Immature natural killer cell (primary cell): Measurements from ENCODE around the gene ADGRG7. TPM values are rescaled to one million over a fixed set of nuclear protein-coding genes. Genes with fewer than 3 reads are reported as not detected.

Source experiments
- DNase-seq, 3 donors: peaks; one replicate each; pipeline ENCODE4 v3.0.0; 2022; ENCODE audit warnings: mixed read lengths in 1 of 3
- H3K27ac Mint-ChIP-seq, 6 donors: one replicate each; pipeline ENCODE4 v1.8.0; 2020; ENCODE audit warnings: mixed read lengths in 6 of 6, mild to moderate bottlenecking in 5 of 6, inconsistent platforms in 4 of 6, moderate library complexity in 3 of 6
- H3K27me3 Mint-ChIP-seq, 3 donors: one replicate each; pipeline ENCODE4 v1.8.0; 2020 to 2021; ENCODE audit warnings: low read depth in 3 of 3, mild to moderate bottlenecking in 3 of 3, mixed read lengths in 3 of 3, moderate library complexity in 3 of 3, inconsistent platforms in 1 of 3
- H3K36me3 Mint-ChIP-seq, 3 donors: one replicate each; pipeline ENCODE4 v1.8.0; 2020; ENCODE audit warnings: mixed read lengths in 3 of 3, inconsistent platforms in 2 of 3, mild to moderate bottlenecking in 2 of 3
- H3K4me1 Mint-ChIP-seq, 2 donors: one replicate each; pipeline ENCODE4 v1.8.0; 2020; ENCODE audit warnings: inconsistent platforms in 2 of 2, mild to moderate bottlenecking in 2 of 2, mixed read lengths in 2 of 2, moderate library complexity in 1 of 2
- H3K4me3 Mint-ChIP-seq, 5 donors: one replicate each; pipeline ENCODE4 v1.8.0; 2020; ENCODE audit warnings: mild to moderate bottlenecking in 5 of 5, mixed read lengths in 5 of 5, inconsistent platforms in 3 of 5, moderate library complexity in 3 of 5
- H3K9me3 Mint-ChIP-seq, 6 donors: one replicate each; pipeline ENCODE4 v1.8.0; 2020; ENCODE audit warnings: mild to moderate bottlenecking in 6 of 6, mixed read lengths in 6 of 6, inconsistent platforms in 4 of 6, moderate library complexity in 3 of 6
- polyA plus RNA-seq, 3 donors: library from polyadenylated mRNA; unstranded; fragments of 300-500 nt; fragmentation: Illumina TruSeq; gene quantifications; one replicate each; pipeline ENCODE4 v1.2.3, GENCODE V29; 2021

ADGRG7 gene
- polyA plus RNA-seq, 3 donors from 2014 or later = not detected

DNA sequence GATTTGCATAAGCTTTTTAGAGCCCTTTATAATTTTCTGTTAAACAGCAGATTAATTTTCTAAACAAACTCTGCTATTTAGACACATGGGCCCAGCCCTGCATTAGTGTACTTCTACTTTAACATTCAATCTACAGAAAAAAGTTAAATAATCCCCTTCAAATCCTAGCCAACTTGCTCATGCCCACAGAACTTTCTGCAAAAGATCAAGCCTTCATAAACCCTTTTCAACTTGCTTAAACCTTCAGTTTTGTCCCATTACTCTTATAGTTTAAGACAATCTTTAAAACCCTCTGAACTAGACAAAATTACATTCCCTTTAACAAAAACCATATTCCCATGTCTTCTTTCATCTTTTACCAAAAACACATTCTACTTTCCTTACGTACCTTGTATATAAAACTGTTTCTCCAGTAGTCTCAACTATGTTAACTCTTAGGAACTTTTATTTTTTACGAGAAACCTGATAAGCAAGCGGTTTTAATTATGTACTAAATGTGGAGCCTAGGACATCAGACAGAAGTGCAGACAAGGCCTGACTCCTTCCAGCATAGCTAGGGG, 25.2 kb upstream of the ADGRG7 start:
- no peak for DNase-seq
- no peak overlapping the region for H3K4me3 Mint-ChIP-seq
- H3K36me3 Mint-ChIP-seq = no peaks in the 10 kb centered on the region
- H3K27ac Mint-ChIP-seq = no peak overlapping the region
- H3K9me3 Mint-ChIP-seq = no peaks in the 10 kb centered on the region
- H3K27me3 Mint-ChIP-seq = peaks cover 0 to 3% (median 0%) of the 10 kb centered on the region in 3 donors
- no peaks in the 10 kb centered on the region for H3K4me1 Mint-ChIP-seq

DNA sequence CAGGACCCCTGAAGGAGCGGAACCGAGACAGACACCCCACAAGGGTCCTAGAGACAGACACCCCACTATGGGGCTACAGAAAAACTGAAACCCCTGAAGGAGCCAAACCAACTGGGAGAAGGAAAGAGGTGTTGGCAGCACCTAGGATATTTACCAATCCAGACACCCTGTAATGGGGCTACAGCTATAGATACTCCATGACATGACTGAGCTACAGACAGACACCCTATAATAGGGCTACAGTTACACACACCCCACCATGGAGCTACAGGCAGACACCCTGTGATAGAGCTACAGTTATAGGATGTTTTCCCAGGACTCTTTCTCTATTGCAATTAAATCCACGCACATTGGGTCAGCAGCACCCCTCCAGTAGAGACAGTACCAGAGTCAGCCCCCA, 22.6 kb upstream of the ADGRG7 start:
- Mint-ChIP-seq H3K4me1 (peaks cover 3 to 4% of the 10 kb centered on the region in 2 donors), H3K27ac (no peak overlapping the region), H3K27me3 (peaks cover 0 to 6% (median 0%) of the 10 kb centered on the region in 3 donors), H3K4me3 (no peak overlapping the region), H3K36me3 (no peaks in the 10 kb centered on the region), H3K9me3 (no peaks in the 10 kb centered on the region)
- DNase-seq = no peak

DNA sequence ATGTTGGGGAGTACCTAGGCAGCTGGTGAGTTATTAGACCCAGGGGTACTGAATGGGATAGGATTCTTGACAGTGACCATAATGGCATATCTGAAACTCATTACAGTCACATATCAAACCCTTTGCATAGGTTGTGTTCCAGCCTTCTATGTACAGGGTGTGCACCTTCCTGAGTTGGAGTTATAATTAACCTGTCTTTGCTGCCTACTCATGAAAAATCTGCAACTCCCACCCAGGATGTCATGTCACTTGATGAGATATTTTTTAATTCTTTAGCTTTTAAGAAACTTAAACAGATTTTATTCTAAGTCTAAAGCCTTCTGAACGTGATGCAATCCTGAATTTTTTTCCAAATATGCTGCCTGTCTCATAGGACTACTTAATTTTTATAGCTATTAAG, 21.1 kb upstream of the ADGRG7 start:
- no peaks in the 10 kb centered on the region for H3K9me3 Mint-ChIP-seq
- DNase-seq = no peak
- H3K4me1 Mint-ChIP-seq = peaks cover 3 to 4% of the 10 kb centered on the region in 2 donors
- H3K27ac Mint-ChIP-seq = no peak overlapping the region
- H3K27me3 Mint-ChIP-seq = peaks cover 0 to 6% (median 0%) of the 10 kb centered on the region in 3 donors
- H3K36me3 Mint-ChIP-seq = no peaks in the 10 kb centered on the region
- H3K4me3 Mint-ChIP-seq = no peak overlapping the region

DNA sequence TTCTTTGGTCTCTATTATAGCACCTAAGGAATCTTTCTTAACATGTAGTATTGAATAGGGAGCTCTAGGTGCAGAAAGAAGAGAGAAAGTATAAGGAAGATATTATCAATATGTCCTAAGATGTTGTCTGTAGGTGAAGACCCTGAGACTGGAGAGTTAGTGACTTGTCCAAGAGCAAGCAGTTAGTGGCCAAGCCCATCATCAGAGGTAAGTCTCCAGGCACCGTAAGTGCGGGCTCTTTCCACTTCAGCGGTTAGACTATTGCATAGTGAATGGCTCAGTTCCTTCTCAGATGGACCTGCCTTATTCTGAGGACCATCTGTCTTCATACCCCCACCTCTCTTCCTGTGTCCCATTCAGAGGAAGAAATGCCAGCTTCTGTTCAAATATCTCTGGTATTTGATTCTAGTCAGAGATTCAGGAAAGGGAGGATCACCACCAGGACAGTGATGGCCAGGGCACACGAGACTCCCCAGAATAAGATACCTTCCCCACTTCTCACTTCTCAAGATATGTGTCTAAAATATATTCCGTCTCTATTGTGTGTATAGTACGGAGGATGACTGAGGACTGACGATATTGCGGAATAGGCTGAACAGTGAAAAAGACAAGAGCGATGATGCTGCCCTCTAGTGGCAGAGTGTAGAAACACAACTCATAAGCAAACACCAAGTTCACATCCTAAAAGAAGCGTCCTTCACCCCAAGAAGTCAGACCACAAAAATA, 19.1 kb upstream of the ADGRG7 start:
- Mint-ChIP-seq H3K27me3 (peaks cover 0 to 6% (median 0%) of the 10 kb centered on the region in 3 donors), H3K4me1 (peaks cover 3 to 4% of the 10 kb centered on the region in 2 donors), H3K9me3 (no peaks in the 10 kb centered on the region), H3K27ac (no peak overlapping the region), H3K4me3 (peak overlapping the region in 3 of 5 donors; percentile 0 to 5 (median 3)), H3K36me3 (no peaks in the 10 kb centered on the region)
- peak; percentile 52 to 62 (median 57) for DNase-seq

DNA sequence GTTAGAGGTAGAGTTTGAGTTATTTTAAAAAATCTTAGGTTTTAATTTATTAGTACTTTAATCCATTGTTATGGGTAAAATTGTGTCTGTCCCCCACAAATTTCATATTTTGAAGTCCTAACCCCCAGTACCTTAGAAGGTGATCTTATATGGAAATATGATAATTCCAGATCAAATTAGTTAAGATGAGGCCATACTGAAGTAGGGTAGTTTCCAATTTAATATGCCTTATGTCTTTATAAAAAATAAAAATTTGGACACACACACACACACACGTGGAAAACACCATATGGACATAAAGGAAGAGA, 18.6 kb upstream of the ADGRG7 start:
- peak in 1 of 3 donors; percentile 3 for DNase-seq
- Mint-ChIP-seq H3K4me3 (no peak overlapping the region), H3K27me3 (peaks cover 0 to 6% (median 0%) of the 10 kb centered on the region in 3 donors), H3K4me1 (peaks cover 3 to 4% of the 10 kb centered on the region in 2 donors), H3K36me3 (no peaks in the 10 kb centered on the region), H3K27ac (no peak overlapping the region), H3K9me3 (no peaks in the 10 kb centered on the region)

DNA sequence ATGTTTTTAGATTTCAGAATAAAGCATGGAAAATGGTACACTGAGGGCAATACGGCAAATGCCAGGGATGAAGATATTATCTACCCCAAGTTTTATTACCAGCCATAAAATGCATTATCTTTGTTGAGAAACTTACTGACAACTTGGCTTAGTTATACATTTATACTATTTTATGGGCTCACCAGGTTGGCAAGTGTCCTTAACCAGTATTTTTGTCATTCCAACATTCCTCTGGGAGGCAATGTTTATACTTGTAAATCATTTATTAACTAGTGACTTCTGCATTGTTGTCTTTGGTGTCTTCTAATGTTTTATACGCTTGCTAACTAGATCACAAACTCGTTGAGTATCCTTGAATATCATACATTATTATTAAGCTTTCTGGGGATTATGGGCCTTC, 18.0 kb upstream of the ADGRG7 start:
- H3K27me3 Mint-ChIP-seq = peaks cover 0 to 5% (median 0%) of the 10 kb centered on the region in 3 donors
- no peaks in the 10 kb centered on the region for H3K36me3 Mint-ChIP-seq
- H3K4me1 Mint-ChIP-seq = peaks cover 3 to 4% of the 10 kb centered on the region in 2 donors
- no peak overlapping the region for H3K27ac Mint-ChIP-seq
- H3K4me3 Mint-ChIP-seq = no peak overlapping the region
- DNase-seq = no peak
- no peaks in the 10 kb centered on the region for H3K9me3 Mint-ChIP-seq

DNA sequence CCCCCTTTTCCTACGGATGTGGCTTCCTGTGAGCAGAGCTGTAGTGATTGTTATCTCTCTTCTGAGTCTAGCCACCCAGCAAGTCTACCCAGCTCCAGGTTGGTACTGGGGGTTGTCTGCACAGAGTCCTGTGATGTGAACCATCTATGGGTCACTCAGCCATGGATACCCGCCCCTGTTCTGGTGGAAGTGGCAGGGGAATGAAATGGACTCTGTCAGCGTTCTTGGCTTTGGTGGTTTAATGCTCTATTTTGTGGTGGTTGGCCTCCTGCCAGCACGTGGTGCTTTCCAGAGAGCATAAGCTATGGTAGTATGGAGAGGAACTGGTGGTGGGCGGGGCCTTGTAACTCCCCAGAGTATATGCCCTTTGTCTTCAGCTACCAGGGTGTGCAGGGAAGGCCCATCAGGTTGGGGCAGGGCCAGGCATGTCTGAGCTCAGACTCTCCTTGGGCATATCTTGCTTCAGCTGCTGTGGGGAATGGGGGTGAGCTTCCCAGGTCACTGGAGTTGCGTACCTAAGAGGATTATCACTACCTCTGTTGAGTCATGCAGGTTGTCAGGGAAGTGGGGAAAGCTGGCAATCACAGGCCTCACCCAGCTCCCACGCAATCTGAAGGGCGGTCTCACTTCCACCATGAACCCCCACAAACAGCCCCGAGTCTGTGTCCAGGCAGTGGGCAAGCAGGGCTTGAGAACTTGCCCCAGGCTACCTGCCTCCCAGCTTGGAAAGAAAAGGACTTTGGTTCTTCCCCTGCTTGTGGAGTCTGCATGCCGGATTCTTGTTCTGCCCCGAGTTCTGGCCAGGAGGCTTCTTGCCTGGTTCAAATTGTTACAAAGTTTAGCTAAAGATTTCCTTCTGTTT, 9.0 kb upstream of the ADGRG7 start:
- Mint-ChIP-seq H3K36me3 (no peaks in the 10 kb centered on the region), H3K4me1 (peaks cover 12% of the 10 kb centered on the region in 2 donors), H3K4me3 (no peak overlapping the region), H3K9me3 (no peaks in the 10 kb centered on the region), H3K27ac (no peak overlapping the region), H3K27me3 (peaks cover 0 to 9% (median 4%) of the 10 kb centered on the region in 3 donors)
- no peak for DNase-seq

DNA sequence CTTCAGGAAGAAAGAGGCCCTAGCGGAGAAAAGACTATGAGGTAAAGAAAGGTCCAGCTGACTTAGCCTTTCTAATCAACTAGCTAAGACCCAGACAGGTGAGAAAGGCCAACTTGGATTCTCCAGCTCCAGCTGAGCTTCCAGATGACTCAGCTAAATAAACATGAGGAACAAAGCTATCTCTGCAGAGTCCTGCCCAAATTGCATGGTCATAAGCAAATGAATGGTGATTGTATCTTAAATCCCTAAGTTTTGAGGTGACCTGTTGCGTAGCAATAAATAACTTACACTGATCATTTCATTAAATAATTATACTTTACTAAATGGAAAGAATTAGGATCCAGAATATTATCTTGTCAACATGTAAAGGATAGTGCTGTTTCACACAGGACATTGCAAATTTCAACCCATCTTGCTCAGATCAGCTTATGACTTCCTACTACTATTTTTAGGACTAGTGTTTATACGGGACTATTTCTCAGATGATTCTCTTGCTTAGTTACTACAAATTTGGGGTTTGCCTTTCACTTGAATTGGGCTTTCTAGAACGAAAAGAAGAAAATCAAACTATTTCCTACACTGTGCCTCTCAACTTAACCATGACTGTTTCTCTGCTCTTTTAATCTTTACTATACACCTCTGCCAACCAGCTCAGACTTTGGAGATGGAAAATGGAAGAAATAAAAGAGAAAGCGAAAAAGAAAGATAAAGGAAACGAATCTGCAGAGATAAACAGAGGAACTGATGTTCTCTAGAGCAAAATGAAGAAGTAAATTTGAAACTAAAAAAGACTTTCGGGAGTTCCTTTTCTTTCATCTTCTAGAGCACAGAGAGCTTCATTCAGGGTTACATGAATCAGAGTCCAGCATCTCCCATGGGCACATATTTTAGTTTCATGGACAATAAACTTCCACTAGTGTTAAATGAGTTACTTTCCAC, 6.6 kb upstream of the ADGRG7 start:
- Mint-ChIP-seq H3K9me3 (no peaks in the 10 kb centered on the region), H3K4me3 (peak overlapping the region in 4 of 5 donors; percentile 1 to 71 (median 33)), H3K27ac (peak overlapping the region in 1 of 6 donors; percentile 57), H3K27me3 (peaks cover 0 to 9% (median 0%) of the 10 kb centered on the region in 3 donors), H3K4me1 (peaks cover 12% of the 10 kb centered on the region in 2 donors), H3K36me3 (no peaks in the 10 kb centered on the region)
- DNase-seq = no peak

DNA sequence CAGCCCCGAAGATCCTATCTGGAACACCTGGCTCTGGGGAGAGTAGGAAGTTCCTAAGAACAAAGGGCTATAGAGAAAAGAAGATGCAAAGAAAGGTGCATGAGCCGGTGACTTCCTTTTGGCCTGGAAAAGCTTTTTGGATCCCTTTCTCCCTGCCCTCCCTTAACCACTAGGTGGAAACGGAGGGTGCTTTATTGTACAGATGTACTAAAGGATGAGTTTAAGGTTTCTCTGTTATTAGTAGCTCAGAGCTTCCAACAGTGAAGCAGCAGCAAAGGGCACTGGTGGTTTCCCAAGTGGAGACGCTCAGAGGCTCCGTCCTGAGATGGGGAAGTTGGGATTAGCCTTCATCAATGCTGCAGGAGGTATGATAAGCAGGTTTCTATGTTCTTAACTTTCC, 5.9 kb upstream of the ADGRG7 start:
- peaks cover 0 to 9% (median 0%) of the 10 kb centered on the region in 3 donors for H3K27me3 Mint-ChIP-seq
- peak overlapping the region in 4 of 5 donors; percentile 1 to 71 (median 33) for H3K4me3 Mint-ChIP-seq
- DNase-seq = no peak
- peaks cover 12% of the 10 kb centered on the region in 2 donors for H3K4me1 Mint-ChIP-seq
- H3K27ac Mint-ChIP-seq = peak overlapping the region in 1 of 6 donors; percentile 57
- H3K9me3 Mint-ChIP-seq = no peaks in the 10 kb centered on the region
- H3K36me3 Mint-ChIP-seq = no peaks in the 10 kb centered on the region

DNA sequence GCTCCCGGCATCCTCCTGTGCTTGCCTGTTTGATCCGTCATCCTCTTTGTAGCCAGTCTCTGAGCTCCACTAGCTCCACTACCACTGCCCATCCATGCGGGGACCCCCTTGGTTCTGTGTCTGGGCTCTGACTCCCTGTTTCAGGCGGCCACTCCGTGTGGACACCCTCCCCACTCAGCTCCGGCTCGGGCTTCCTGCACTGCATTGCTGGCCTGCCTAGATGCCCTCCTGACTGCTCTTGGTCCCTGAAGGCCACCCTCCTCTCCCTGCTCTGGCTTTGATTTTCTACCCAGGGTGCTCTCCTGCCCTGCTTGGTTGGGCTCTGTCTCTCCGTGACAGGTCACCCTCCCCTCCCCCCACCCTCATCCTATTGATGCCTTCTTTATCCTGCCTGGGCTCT, 4.0 kb upstream of the ADGRG7 start:
- no peak overlapping the region for H3K4me3 Mint-ChIP-seq
- H3K36me3 Mint-ChIP-seq = no peaks in the 10 kb centered on the region
- no peak for DNase-seq
- peaks cover 0 to 6% (median 4%) of the 10 kb centered on the region in 3 donors for H3K27me3 Mint-ChIP-seq
- H3K4me1 Mint-ChIP-seq = peaks cover 13 to 23% of the 10 kb centered on the region in 2 donors
- no peak overlapping the region for H3K27ac Mint-ChIP-seq
- H3K9me3 Mint-ChIP-seq = no peaks in the 10 kb centered on the region

DNA sequence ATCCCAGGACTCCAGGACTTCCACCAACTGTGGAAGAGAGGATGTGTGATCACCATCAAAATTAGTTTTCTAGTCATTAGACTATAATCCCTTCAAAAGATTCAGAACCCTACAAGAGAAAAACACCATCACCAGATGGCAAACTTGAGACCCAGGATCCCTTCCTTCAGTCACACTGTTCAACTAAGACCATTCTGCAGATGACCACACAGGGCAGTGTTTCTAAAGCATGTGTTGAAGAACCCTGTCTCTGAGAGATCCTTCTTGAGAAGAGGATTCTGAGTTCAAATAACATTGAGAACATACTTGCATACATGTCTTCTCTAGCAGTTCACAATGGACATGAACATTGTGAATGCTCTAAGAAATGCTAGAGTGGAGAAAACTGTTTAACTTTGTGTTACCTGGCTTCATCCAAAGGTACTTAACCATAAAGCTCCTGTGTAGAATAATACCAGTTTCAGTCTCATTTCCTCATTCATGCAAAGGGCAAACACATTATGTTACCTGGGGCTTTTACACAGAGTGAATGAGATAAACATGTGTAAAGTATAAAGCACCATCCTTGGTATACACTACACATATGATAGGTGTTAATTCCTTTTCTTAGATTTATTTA, 2.4 kb upstream of the ADGRG7 start:
- Mint-ChIP-seq H3K27ac (no peak overlapping the region), H3K27me3 (peaks cover 0 to 8% (median 4%) of the 10 kb centered on the region in 3 donors), H3K4me1 (peaks cover 13 to 23% of the 10 kb centered on the region in 2 donors), H3K4me3 (no peak overlapping the region), H3K36me3 (no peaks in the 10 kb centered on the region), H3K9me3 (no peaks in the 10 kb centered on the region)
- no peak for DNase-seq

DNA sequence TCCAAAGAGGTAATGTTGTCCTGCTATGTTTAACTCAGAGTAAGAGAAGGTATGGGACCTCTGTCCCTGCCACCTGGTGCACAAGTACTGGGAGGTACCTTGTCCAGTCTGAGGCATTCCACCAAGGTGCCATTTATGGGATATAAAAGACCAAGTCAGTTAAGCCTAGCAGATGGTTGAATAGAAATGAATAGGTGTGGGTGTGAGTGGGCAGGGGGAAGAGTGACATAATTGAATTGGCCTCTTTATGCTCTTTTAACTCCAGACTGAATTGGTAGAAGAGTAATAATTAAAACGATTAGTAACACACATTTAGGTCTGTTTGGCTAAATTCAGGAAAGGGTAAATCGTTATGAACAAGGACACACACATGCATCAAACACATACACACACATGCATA, 562 bp downstream of the ADGRG7 start:
- no peak overlapping the region for H3K4me3 Mint-ChIP-seq
- no peak overlapping the region for H3K27ac Mint-ChIP-seq
- H3K27me3 Mint-ChIP-seq = peaks cover 0 to 5% (median 4%) of the 10 kb centered on the region in 3 donors
- DNase-seq = no peak
- no peaks in the 10 kb centered on the region for H3K9me3 Mint-ChIP-seq
- H3K4me1 Mint-ChIP-seq = peaks cover 3 to 11% of the 10 kb centered on the region in 2 donors
- no peaks in the 10 kb centered on the region for H3K36me3 Mint-ChIP-seq

DNA sequence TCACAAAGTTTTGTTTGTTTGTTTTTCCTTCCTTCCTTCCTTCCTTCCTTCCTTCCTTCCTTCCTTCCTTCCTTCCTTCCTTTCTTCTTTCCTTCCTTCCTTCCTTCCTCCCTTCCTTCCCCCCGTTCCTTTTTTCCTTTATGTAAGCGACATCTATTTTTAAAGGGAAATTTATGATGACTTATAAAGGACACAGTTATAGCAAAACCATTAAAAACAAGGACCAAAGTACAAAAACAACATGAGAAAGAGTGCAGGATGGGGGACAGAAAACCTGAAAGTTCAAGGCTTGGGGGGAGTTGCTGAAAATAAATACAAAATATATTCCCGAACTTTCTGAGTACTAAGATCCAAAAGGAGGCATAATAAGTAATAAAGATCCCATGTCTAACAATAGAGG, 1.8 kb downstream of the ADGRG7 start:
- H3K4me3 Mint-ChIP-seq = no peak overlapping the region
- no peak overlapping the region for H3K27ac Mint-ChIP-seq
- no peaks in the 10 kb centered on the region for H3K36me3 Mint-ChIP-seq
- H3K27me3 Mint-ChIP-seq = peaks cover 0 to 4% (median 4%) of the 10 kb centered on the region in 3 donors
- DNase-seq = no peak
- H3K9me3 Mint-ChIP-seq = no peaks in the 10 kb centered on the region
- peaks cover 3 to 11% of the 10 kb centered on the region in 2 donors for H3K4me1 Mint-ChIP-seq
